ENCODE measurements around the gene LIX1.

- no peak for TF ChIP-seq CTCF (IDR thresholded peaks at IDR 0.05)
- TF ChIP-seq POLR2A (IDR thresholded peaks at IDR 0.05): no peak
Measured at GRCh38 chr5:97070234-97070633, 72.2 kb downstream of the LIX1 start.
